ENCODE measurements around the gene PPM1E. TPM values are rescaled to one million over a fixed set of nuclear protein-coding genes. Genes with fewer than 3 reads are reported as not detected.
A peak's percentile ranks its signal among the peaks of the same experiment; 100 is the strongest.

The PPM1E gene
- 3.0 TPM for polyA plus RNA-seq (2012; ENCODE audit: insufficient read length, low read depth)

DNA sequence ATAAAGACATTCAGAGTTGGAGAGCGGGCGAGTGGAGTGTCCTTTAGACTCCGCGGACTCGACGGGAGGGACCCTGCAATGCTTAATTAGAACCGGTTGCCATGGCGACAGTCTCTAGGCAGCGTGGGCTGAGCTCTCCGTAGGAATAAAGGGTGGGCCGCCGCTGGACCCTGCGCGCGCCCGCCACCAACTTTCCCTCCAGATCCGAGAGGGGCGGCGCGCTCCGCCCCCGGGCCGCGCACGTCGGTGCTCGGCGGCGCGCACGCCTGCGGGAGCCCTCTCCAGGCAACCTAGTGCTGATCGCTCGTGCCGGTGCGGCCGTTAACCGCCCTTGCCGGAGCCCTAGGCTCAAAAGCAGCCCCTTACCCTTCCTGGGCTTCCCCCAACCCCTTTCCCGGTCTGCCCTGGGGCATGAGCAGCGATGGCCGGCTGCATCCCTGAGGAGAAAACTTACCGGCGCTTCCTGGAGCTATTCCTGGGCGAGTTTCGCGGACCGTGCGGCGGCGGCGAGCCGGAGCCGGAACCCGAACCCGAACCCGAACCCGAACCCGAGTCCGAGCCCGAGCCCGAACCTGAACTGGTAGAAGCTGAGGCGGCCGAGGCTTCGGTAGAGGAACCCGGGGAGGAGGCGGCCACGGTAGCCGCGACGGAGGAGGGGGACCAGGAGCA is at the start of gene PPM1E:
TSS of gene PPM1E (plus strand) at position 278 of the 669 bp plus-strand sequence.
- TF ChIP-seq, protein P1, sequence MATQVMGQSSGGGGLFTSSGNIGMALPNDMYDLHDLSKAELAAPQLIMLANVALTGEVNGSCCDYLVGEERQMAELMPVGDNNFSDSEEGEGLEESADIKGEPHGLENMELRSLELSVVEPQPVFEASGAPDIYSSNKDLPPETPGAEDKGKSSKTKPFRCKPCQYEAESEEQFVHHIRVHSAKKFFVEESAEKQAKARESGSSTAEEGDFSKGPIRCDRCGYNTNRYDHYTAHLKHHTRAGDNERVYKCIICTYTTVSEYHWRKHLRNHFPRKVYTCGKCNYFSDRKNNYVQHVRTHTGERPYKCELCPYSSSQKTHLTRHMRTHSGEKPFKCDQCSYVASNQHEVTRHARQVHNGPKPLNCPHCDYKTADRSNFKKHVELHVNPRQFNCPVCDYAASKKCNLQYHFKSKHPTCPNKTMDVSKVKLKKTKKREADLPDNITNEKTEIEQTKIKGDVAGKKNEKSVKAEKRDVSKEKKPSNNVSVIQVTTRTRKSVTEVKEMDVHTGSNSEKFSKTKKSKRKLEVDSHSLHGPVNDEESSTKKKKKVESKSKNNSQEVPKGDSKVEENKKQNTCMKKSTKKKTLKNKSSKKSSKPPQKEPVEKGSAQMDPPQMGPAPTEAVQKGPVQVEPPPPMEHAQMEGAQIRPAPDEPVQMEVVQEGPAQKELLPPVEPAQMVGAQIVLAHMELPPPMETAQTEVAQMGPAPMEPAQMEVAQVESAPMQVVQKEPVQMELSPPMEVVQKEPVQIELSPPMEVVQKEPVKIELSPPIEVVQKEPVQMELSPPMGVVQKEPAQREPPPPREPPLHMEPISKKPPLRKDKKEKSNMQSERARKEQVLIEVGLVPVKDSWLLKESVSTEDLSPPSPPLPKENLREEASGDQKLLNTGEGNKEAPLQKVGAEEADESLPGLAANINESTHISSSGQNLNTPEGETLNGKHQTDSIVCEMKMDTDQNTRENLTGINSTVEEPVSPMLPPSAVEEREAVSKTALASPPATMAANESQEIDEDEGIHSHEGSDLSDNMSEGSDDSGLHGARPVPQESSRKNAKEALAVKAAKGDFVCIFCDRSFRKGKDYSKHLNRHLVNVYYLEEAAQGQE (IDR thresholded peaks at IDR 0.05; ENCODE audit: insufficient read depth in 1 of 2, low read depth in 2 of 2, low read length in 2 of 2) = peak; percentile 90 to 93
- TF ChIP-seq FOXP2 (optimal IDR thresholded peaks at IDR 0.05; ENCODE audit: borderline replicate concordance, extremely low read depth, extremely low read length, insufficient read depth) (peak; percentile 80), TAF1 (IDR thresholded peaks at IDR 0.05; ENCODE audit: borderline replicate concordance, insufficient read depth, low read length) (no peak)

DNA sequence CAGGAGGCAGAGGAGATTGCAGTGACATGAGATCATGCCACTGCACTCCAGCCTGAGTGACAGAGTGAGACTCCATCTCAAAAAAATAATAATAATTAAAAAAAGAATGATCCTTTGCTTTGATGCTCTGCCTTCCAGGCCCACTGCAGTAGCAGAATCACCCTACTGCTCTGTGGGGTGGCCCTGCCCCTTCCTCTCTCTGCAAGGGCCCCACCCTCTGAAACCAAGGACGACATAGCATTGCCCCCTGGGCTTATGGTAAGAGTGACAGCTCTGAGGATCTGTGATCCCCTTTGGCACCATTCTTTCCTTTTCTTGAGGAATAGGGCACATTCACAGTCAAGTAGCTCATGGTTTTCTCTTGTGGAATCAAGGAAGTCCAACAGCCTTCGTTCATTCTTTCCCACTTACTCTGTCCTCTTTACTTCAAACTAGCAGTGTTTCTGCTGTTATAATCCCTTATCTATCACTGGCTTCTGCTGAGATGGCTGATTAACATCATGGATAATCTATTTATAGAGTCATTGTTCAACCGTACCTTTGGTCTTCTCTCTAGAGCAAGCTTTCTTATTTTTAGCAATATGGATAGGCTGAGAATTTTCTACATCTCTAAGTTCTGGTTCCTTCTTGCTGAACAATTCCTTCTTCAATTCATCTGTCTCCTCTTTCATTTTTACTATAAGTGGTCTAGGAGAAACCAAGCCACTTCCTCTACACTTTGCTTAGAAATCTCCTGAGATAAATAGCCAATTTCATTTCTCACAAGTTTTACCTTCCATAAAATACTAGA is 49.1 kb upstream of the PPM1E start:
- TF ChIP-seq FOXP2 (optimal IDR thresholded peaks at IDR 0.05; ENCODE audit: borderline replicate concordance, extremely low read depth, extremely low read length, insufficient read depth) (no peak), SIN3A (IDR thresholded peaks at IDR 0.05; ENCODE audit: borderline replicate concordance, insufficient read depth, low read length) (no peak), TAF1 (IDR thresholded peaks at IDR 0.05; ENCODE audit: borderline replicate concordance, insufficient read depth, low read length) (no peak), POLR2AphosphoS5 (IDR thresholded peaks at IDR 0.05; ENCODE audit: low read depth, low read length) (no peak)
- TF ChIP-seq, protein P1 (IDR thresholded peaks at IDR 0.05; ENCODE audit: insufficient read depth in 1 of 2, low read depth in 2 of 2, low read length in 2 of 2) = no peak

DNA sequence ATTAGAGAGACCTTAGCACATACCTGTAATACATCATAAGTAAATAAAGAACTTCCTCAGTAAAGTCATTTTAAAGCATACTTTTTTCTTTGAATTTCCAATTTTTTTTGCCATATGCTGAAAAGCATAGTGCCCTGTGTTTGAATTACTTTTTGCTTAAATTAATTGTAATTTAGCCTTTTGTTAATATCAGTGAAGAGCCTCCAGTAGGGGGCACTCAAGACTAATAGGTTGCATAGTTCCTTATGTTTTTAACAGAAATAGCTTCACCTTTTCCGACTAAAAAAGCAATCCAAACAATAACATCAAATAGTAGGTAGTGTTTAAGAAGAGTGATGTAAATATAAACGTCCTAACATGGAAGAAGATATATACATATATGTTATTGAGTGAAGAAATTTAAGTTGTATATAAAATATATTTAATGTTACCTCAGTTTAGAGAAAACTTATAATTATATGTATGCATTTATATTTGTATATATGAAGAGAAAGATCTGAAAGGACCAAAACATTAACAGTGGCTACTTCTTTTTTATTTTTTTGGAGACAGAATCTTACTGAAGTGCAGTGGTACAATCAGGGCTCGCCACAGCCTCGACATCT is 44.6 kb upstream of the PPM1E start:
- TF ChIP-seq TAF1 (IDR thresholded peaks at IDR 0.05; ENCODE audit: borderline replicate concordance, insufficient read depth, low read length) = no peak
- TF ChIP-seq, protein P1 (IDR thresholded peaks at IDR 0.05; ENCODE audit: insufficient read depth in 1 of 2, low read depth in 2 of 2, low read length in 2 of 2) = no peak
- TF ChIP-seq SIN3A (IDR thresholded peaks at IDR 0.05; ENCODE audit: borderline replicate concordance, insufficient read depth, low read length) = no peak
- TF ChIP-seq FOXP2 (optimal IDR thresholded peaks at IDR 0.05; ENCODE audit: borderline replicate concordance, extremely low read depth, extremely low read length, insufficient read depth) = no peak
- TF ChIP-seq POLR2AphosphoS5 (IDR thresholded peaks at IDR 0.05; ENCODE audit: low read depth, low read length) = no peak

DNA sequence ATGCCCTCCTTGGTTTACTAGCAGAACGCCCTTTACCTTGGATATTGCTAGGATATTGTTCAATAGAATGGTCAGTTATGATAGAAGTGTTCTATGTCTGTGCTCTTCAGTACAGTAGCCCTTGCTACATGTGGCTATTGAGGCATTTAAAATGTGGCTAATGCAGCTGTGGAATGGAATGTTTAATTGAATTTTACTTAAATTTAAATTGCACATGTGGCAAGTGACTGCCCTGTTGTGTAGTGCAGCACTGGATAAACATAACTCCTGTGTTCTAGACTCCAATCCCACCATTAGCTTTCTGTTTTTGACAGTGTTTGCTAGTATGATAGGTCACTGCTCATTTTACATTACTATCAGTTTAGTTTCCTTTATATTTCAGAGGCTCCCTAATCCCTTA is 33.4 kb upstream of the PPM1E start:
- TF ChIP-seq TAF1 (IDR thresholded peaks at IDR 0.05; ENCODE audit: borderline replicate concordance, insufficient read depth, low read length) (no peak), FOXP2 (optimal IDR thresholded peaks at IDR 0.05; ENCODE audit: borderline replicate concordance, extremely low read depth, extremely low read length, insufficient read depth) (no peak), SIN3A (IDR thresholded peaks at IDR 0.05; ENCODE audit: borderline replicate concordance, insufficient read depth, low read length) (no peak), POLR2AphosphoS5 (IDR thresholded peaks at IDR 0.05; ENCODE audit: low read depth, low read length) (no peak)
- TF ChIP-seq, protein P1 (IDR thresholded peaks at IDR 0.05; ENCODE audit: insufficient read depth in 1 of 2, low read depth in 2 of 2, low read length in 2 of 2) = no peak
